ENCODE results near the gene NTF3. TPM values are rescaled to one million over a fixed set of nuclear protein-coding genes. Genes with fewer than 3 reads are reported as not detected.

NTF3 gene
- total RNA-seq, 5 donors from 2014 or later (not counting 1 experiment from before 2014, with no cell fraction given), result not detected

GRCh38 chr12:5409619-5410018 is 22.3 kb upstream of the NTF3 start:
- H3K4me3 Mint-ChIP-seq, result no peak overlapping the region
- Histone ChIP-seq H3K9me3 (no peaks in the 10 kb centered on the region), H3K27ac (ENCODE audit: low read length) (no peak overlapping the region), H3K36me3 (ENCODE audit: control insufficient read depth in 2 of 2, extremely low read depth in 1 of 2, insufficient read depth in 1 of 2, low read length in 1 of 2) (no peaks in the 10 kb centered on the region), H3K4me1 (ENCODE audit: control insufficient read depth in 1 of 2, extremely low read depth in 1 of 2, insufficient read depth in 2 of 2, low read length in 2 of 2) (no peaks in the 10 kb centered on the region), H3K4me3 (ENCODE audit: control insufficient read depth in 1 of 2, extremely low read depth in 1 of 2, low read length in 1 of 2) (no peak overlapping the region), H3K27me3 (replicated peaks in 1 of 2; ENCODE audit: control insufficient read depth in 2 of 2, extremely low read depth in 1 of 2, insufficient read depth in 2 of 2, low read length in 1 of 2) (no peaks in the 10 kb centered on the region)
- no peak overlapping the region for H3K27ac Mint-ChIP-seq
- H3K4me1 Mint-ChIP-seq, result no peaks in the 10 kb centered on the region
- no peak for ATAC-seq (replicated peaks in 1 of 4)
- no peaks in the 10 kb centered on the region for H3K36me3 Mint-ChIP-seq
- WGBS (ENCODE audit: insufficient coverage), result no CpG with 5 or more reads among the region's 1 CpG
- POLR2A ChIA-PET, result no interaction called here
- H3K27me3 Mint-ChIP-seq, result peaks cover 3 to 15% of the 10 kb centered on the region in 2 donors
- DNase-seq, result no peak
- CTCF ChIA-PET, result no interaction called here
- peaks cover 4 to 8% (median 8%) of the 10 kb centered on the region in 3 donors for H3K9me3 Mint-ChIP-seq

DNA sequence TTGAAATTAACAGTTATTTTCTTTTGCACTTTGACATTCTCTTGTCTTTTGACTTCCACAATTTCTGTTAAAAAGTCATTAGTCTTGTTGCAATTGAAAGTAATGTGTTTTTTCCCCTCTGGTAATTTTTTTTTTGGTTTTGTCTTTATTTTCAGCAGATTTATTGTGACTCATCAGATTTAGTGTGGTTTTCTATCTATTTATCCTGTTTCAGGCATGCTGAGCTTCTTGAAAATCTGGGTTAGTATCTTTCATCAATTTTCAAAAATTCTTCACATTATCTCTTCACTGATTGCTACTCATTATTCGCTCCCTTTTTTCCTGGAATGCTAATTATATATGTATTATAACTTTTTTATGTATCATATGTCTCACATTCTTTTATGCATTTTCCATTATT is 15.3 kb upstream of the NTF3 start:
- DNase-seq (no peak), ATAC-seq (replicated peaks in 1 of 4) (no peak)
- Mint-ChIP-seq H3K27me3 (peaks cover 12 to 16% of the 10 kb centered on the region in 2 donors), H3K4me1 (no peaks in the 10 kb centered on the region), H3K4me3 (no peak overlapping the region), H3K36me3 (no peaks in the 10 kb centered on the region), H3K27ac (peak overlapping the region in 1 of 2 donors; percentile 32), H3K9me3 (peaks cover 3 to 10% (median 9%) of the 10 kb centered on the region in 3 donors)
- H3K36me3 ChIP-seq (ENCODE audit: control insufficient read depth in 2 of 2, extremely low read depth in 1 of 2, insufficient read depth in 1 of 2, low read length in 1 of 2), result no peaks in the 10 kb centered on the region
- WGBS (ENCODE audit: insufficient coverage), result no CpG with 5 or more reads among the region's 1 CpG
- no peak overlapping the region for H3K27ac ChIP-seq (ENCODE audit: low read length)
- CTCF ChIA-PET, result no interaction called here
- no peaks in the 10 kb centered on the region for H3K27me3 ChIP-seq (replicated peaks in 1 of 2; ENCODE audit: control insufficient read depth in 2 of 2, extremely low read depth in 1 of 2, insufficient read depth in 2 of 2, low read length in 1 of 2)
- H3K4me1 ChIP-seq (ENCODE audit: control insufficient read depth in 1 of 2, extremely low read depth in 1 of 2, insufficient read depth in 2 of 2, low read length in 2 of 2), result no peaks in the 10 kb centered on the region
- H3K4me3 ChIP-seq (ENCODE audit: control insufficient read depth in 1 of 2, extremely low read depth in 1 of 2, low read length in 1 of 2), result no peak overlapping the region
- H3K9me3 ChIP-seq, result no peaks in the 10 kb centered on the region
- POLR2A ChIA-PET, result no interaction called here

DNA sequence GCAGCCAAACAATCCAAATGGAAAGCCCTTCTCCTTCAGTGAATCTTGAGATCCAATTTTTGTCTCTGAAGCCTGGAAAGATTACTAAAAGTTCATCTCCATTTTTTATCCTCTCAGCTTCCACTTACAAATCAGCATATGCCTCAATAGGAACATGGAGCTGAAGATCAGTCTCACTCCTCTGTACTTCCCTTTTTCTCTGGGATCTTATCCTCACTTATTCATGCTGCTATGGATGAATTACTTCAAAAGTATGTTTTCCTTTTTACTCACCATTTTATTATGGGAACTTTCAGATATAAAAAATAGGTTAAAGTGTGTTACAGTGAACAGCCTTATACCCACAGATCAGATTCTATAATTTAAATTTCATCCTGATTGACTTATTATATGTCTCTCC is 14.4 kb upstream of the NTF3 start:
- no peak overlapping the region for H3K4me3 ChIP-seq (ENCODE audit: control insufficient read depth in 1 of 2, extremely low read depth in 1 of 2, low read length in 1 of 2)
- H3K4me1 Mint-ChIP-seq, result no peaks in the 10 kb centered on the region
- H3K27ac Mint-ChIP-seq, result no peak overlapping the region
- ChIA-PET POLR2A (no interaction called here), CTCF (no interaction called here)
- ATAC-seq (replicated peaks in 1 of 4), result no peak
- peaks cover 2 to 3% (median 3%) of the 10 kb centered on the region in 3 donors for H3K9me3 Mint-ChIP-seq
- no peaks in the 10 kb centered on the region for H3K27me3 ChIP-seq (replicated peaks in 1 of 2; ENCODE audit: control insufficient read depth in 2 of 2, extremely low read depth in 1 of 2, insufficient read depth in 2 of 2, low read length in 1 of 2)
- peaks cover 15 to 16% of the 10 kb centered on the region in 2 donors for H3K27me3 Mint-ChIP-seq
- H3K4me1 ChIP-seq (ENCODE audit: control insufficient read depth in 1 of 2, extremely low read depth in 1 of 2, insufficient read depth in 2 of 2, low read length in 2 of 2), result no peaks in the 10 kb centered on the region
- no peaks in the 10 kb centered on the region for H3K9me3 ChIP-seq
- H3K36me3 ChIP-seq (ENCODE audit: control insufficient read depth in 2 of 2, extremely low read depth in 1 of 2, insufficient read depth in 1 of 2, low read length in 1 of 2), result no peaks in the 10 kb centered on the region
- no peaks in the 10 kb centered on the region for H3K36me3 Mint-ChIP-seq
- no peak overlapping the region for H3K27ac ChIP-seq (ENCODE audit: low read length)
- no peak for DNase-seq
- H3K4me3 Mint-ChIP-seq, result no peak overlapping the region

GRCh38 chr12:5428332-5429221 is 3.3 kb upstream of the NTF3 start:
- H3K27ac Mint-ChIP-seq, result no peak overlapping the region
- no peak for DNase-seq
- peaks cover 39 to 56% of the 10 kb centered on the region in 2 donors for H3K27me3 Mint-ChIP-seq
- Histone ChIP-seq H3K4me1 (ENCODE audit: control insufficient read depth in 1 of 2, extremely low read depth in 1 of 2, insufficient read depth in 2 of 2, low read length in 2 of 2) (peaks cover 2 to 15% of the 10 kb centered on the region in 2 experiments), H3K4me3 (ENCODE audit: control insufficient read depth in 1 of 2, extremely low read depth in 1 of 2, low read length in 1 of 2) (no peak overlapping the region), H3K27ac (ENCODE audit: low read length) (no peak overlapping the region), H3K27me3 (replicated peaks in 1 of 2; ENCODE audit: control insufficient read depth in 2 of 2, extremely low read depth in 1 of 2, insufficient read depth in 2 of 2, low read length in 1 of 2) (peaks cover 20 to 47% of the 10 kb centered on the region in 2 experiments), H3K36me3 (ENCODE audit: control insufficient read depth in 2 of 2, extremely low read depth in 1 of 2, insufficient read depth in 1 of 2, low read length in 1 of 2) (no peaks in the 10 kb centered on the region), H3K9me3 (no peaks in the 10 kb centered on the region)
- peaks cover 12 to 14% (median 14%) of the 10 kb centered on the region in 3 donors for H3K4me1 Mint-ChIP-seq
- H3K4me3 Mint-ChIP-seq, result no peak overlapping the region
- H3K36me3 Mint-ChIP-seq, result no peaks in the 10 kb centered on the region
- no peak for ATAC-seq (replicated peaks in 1 of 4)
- no peaks in the 10 kb centered on the region for H3K9me3 Mint-ChIP-seq
- WGBS (ENCODE audit: insufficient coverage), result 25% methylated on average over 6 of the region's 14 CpGs
- CTCF ChIA-PET, result interaction anchor here in 1 of 2 donors (0.7 kb wide), 1 partner anchor 37 kb away, joined by 4 read pairs; no protein-coding TSS in a partner anchor
- POLR2A ChIA-PET, result no interaction called here

DNA sequence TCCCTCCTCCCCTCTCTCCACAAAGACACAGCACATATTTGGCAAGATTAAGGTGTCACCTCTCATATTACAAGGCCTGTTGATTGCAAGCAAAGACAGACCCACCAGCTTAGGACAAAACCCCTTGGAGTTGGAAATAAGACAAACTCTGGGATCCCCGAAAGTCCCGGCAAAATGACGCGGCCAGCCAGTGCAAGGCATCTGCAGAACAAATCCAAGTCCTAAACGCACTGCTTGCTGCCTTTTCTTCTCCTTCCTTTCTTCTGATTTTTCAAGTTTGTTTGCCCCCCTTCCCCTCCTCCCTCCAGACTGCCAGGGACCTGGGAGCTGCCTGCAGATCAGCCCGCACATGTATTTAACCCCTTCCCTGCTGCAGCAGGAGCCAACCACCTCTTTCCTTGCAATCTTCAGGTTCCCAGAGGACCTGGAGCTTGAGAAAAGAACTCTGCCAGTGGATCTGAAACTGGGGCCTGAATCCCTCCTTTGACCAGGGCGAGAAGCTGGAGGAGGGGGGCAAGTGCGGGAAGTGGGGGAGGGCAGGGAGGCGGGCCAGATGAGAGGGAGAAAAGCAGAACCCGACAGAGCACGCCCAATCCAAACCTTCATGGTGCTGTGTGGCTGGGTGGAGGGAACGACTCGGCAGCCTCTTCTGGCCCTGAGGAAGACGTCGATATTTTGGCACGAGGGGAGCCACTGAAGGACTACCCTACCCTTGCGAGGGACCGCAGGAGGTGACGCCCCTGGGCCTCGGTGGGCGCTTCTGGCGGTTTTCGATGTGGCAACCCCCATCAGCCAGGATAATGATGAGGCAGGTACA is 2.0 kb upstream of the NTF3 start:
- 29% methylated on average over 17 of the region's 23 CpGs for WGBS (ENCODE audit: insufficient coverage)
- no peak overlapping the region for H3K27ac ChIP-seq (ENCODE audit: low read length)
- ChIA-PET CTCF (no interaction called here), POLR2A (interaction anchor here in 1 of 2 donors (0.7 kb wide), 1 partner anchor 17 kb away, joined by 3 read pairs; no protein-coding TSS in a partner anchor)
- H3K27ac Mint-ChIP-seq, result no peak overlapping the region
- H3K4me1 ChIP-seq (ENCODE audit: control insufficient read depth in 1 of 2, extremely low read depth in 1 of 2, insufficient read depth in 2 of 2, low read length in 2 of 2), result peaks cover 2 to 15% of the 10 kb centered on the region in 2 experiments
- H3K36me3 ChIP-seq (ENCODE audit: control insufficient read depth in 2 of 2, extremely low read depth in 1 of 2, insufficient read depth in 1 of 2, low read length in 1 of 2), result no peaks in the 10 kb centered on the region
- no peaks in the 10 kb centered on the region for H3K9me3 Mint-ChIP-seq
- DNase-seq (no peak), ATAC-seq (replicated peaks in 1 of 4) (no peak)
- H3K9me3 ChIP-seq, result no peaks in the 10 kb centered on the region
- peaks cover 12 to 14% (median 14%) of the 10 kb centered on the region in 3 donors for H3K4me1 Mint-ChIP-seq
- H3K4me3 ChIP-seq (ENCODE audit: control insufficient read depth in 1 of 2, extremely low read depth in 1 of 2, low read length in 1 of 2), result no peak overlapping the region
- peaks cover 22 to 58% of the 10 kb centered on the region in 2 experiments for H3K27me3 ChIP-seq (replicated peaks in 1 of 2; ENCODE audit: control insufficient read depth in 2 of 2, extremely low read depth in 1 of 2, insufficient read depth in 2 of 2, low read length in 1 of 2)
- H3K36me3 Mint-ChIP-seq, result no peaks in the 10 kb centered on the region
- H3K27me3 Mint-ChIP-seq, result peaks cover 39 to 55% of the 10 kb centered on the region in 2 donors
- H3K4me3 Mint-ChIP-seq, result no peak overlapping the region

Measured in T-cell (primary cell).